Activated B cell treated with CpG ODN at 0.5 μM for 24 hours (primary cell): ENCODE results near the gene MYCL. TPM values are rescaled to one million over a fixed set of nuclear protein-coding genes. Genes with fewer than 3 reads are reported as not detected.

Experiments used
- ATAC-seq: fragments of 200-7000 bp; cut with Tn5 transposase; one replicate; pipeline ENCODE4 v1.10.0; 2021; ENCODE audit warnings: low read depth, mild to moderate bottlenecking, moderate library complexity
- CTCF ChIA-PET: fragments of 350-600 bp; sonication (Branson Sonifier 250); formaldehyde crosslinking; loops from one replicate; lab custom pipeline; 2021; ENCODE audit warnings: antibody characterized with exemption; lab: Charles Lee
- POLR2A ChIA-PET: fragments of 350-600 bp; sonication (Branson Sonifier 250); formaldehyde crosslinking; loops from one replicate; lab custom pipeline; 2021; ENCODE audit warnings: antibody characterized with exemption; lab: Charles Lee
- DNase-seq: peaks from one replicate; pipeline ENCODE4 v3.0.0; 2022
- H3K27ac Mint-ChIP-seq: one replicate; pipeline ENCODE4 v1.8.0; 2020; ENCODE audit warnings: mixed read lengths
- H3K27me3 Mint-ChIP-seq: one replicate; pipeline ENCODE4 v1.8.0; 2021; ENCODE audit warnings: mixed read lengths
- H3K36me3 Mint-ChIP-seq: one replicate; pipeline ENCODE4 v1.8.0; 2021; ENCODE audit warnings: low read depth, mixed read lengths
- H3K4me1 Mint-ChIP-seq: one replicate; pipeline ENCODE4 v1.8.0; 2021; ENCODE audit warnings: mixed read lengths
- H3K4me3 Mint-ChIP-seq: one replicate; pipeline ENCODE4 v1.8.0; 2020; ENCODE audit warnings: mild to moderate bottlenecking, mixed read lengths
- H3K9me3 Mint-ChIP-seq: one replicate; pipeline ENCODE4 v1.8.0; 2020; ENCODE audit warnings: mixed read lengths
- CTCF ChIP-seq: fragments of 200-600 bp; IDR thresholded peaks from one replicate; pipeline ENCODE4 v1.8.0; 2022; ENCODE audit warnings: antibody characterized with exemption, mild to moderate bottlenecking
- intact Hi-C: fragments of 100-400 bp; cut with micrococcal nuclease; formaldehyde crosslinking; loops from one replicate; pipeline ENCODE4 v1.15.1; 2024
- total RNA-seq: library from RNA; stranded (reverse); gene quantifications from 2 replicates; pipeline ENCODE4 v1.2.3, GENCODE V29; 2022

The MYCL gene
- total RNA-seq, 1 donor from 2014 or later = 0.29 TPM

GRCh38 chr1:39866767-39867166 lies 35.0 kb downstream of the MYCL start:
- Mint-ChIP-seq H3K27ac (no peak overlapping the region), H3K36me3 (peaks cover 33% of the 10 kb centered on the region), H3K9me3 (no peaks in the 10 kb centered on the region), H3K27me3 (no peaks in the 10 kb centered on the region), H3K4me3 (no peak overlapping the region), H3K4me1 (peaks cover 5% of the 10 kb centered on the region)
- ATAC-seq = no peak
- intact Hi-C loops = no loop called here
- no peak for TF ChIP-seq CTCF
- ChIA-PET POLR2A (no interaction called here), CTCF (no interaction called here)
- DNase-seq = no peak

GRCh38 chr1:39865762-39866161 lies 36.0 kb downstream of the MYCL start:
- no peaks in the 10 kb centered on the region for H3K9me3 Mint-ChIP-seq
- intact Hi-C loops = no loop called here
- no peaks in the 10 kb centered on the region for H3K27me3 Mint-ChIP-seq
- POLR2A ChIA-PET = interaction anchor here (0.9 kb wide), 1 partner anchor 526 kb away, joined by 7 read pairs; no protein-coding TSS in a partner anchor
- CTCF ChIA-PET = no interaction called here
- H3K27ac Mint-ChIP-seq = no peak overlapping the region
- ATAC-seq (no peak), DNase-seq (no peak)
- no peak for TF ChIP-seq CTCF
- H3K36me3 Mint-ChIP-seq = peaks cover 39% of the 10 kb centered on the region
- peaks cover 2% of the 10 kb centered on the region for H3K4me1 Mint-ChIP-seq
- no peak overlapping the region for H3K4me3 Mint-ChIP-seq

DNA sequence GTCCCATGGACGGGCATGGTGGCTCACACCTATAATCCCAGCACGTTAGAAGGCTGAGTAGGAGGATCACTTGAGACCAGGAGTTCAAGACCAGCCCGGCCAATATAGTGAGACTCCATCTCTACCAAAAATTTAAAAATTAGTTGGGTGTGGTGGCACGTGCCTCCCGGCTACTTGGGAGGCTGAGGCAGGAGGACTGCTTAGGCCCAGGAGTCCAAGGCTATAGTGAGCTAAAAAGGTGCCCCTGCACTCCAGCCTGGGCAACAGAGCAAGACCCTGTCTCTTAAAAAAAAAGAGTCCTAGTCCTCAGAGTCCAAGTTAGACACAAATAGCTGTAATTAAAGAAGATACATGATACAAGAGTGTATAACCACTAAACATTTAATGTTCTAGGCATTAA lies 38.5 kb downstream of the MYCL start:
- Mint-ChIP-seq H3K27ac (no peak overlapping the region), H3K9me3 (no peaks in the 10 kb centered on the region), H3K4me1 (peaks cover 2% of the 10 kb centered on the region), H3K4me3 (no peak overlapping the region), H3K27me3 (no peaks in the 10 kb centered on the region), H3K36me3 (peaks cover 34% of the 10 kb centered on the region)
- ChIA-PET POLR2A (interaction anchor here (0.7 kb wide), 1 partner anchor 276 kb away, joined by 3 read pairs; no protein-coding TSS in a partner anchor), CTCF (interaction anchor here (1.1 kb wide), 1 partner anchor 116 kb away, joined by 3 read pairs; no protein-coding TSS in a partner anchor)
- no peak for TF ChIP-seq CTCF
- no peak for DNase-seq
- intact Hi-C loops = no loop called here
- no peak for ATAC-seq

- no peak for DNase-seq
- ChIA-PET POLR2A (interaction anchor here (0.7 kb wide), 1 partner anchor 395 kb away, joined by 3 read pairs; no protein-coding TSS in a partner anchor), CTCF (no interaction called here)
- Mint-ChIP-seq H3K36me3 (peaks cover 39% of the 10 kb centered on the region), H3K27ac (no peak overlapping the region), H3K27me3 (no peaks in the 10 kb centered on the region), H3K9me3 (no peaks in the 10 kb centered on the region), H3K4me3 (no peak overlapping the region), H3K4me1 (peaks cover 2% of the 10 kb centered on the region)
- no peak for ATAC-seq
- no peak for TF ChIP-seq CTCF
- intact Hi-C loops = no loop called here
Measured at GRCh38 chr1:39861003-39861402, 40.7 kb downstream of the MYCL start.

- Mint-ChIP-seq H3K36me3 (peaks cover 44% of the 10 kb centered on the region), H3K27ac (no peak overlapping the region), H3K4me3 (no peak overlapping the region), H3K9me3 (no peaks in the 10 kb centered on the region), H3K4me1 (peaks cover 2% of the 10 kb centered on the region), H3K27me3 (no peaks in the 10 kb centered on the region)
- TF ChIP-seq CTCF = no peak
- POLR2A ChIA-PET = no interaction called here
- intact Hi-C loops = no loop called here
- no peak for DNase-seq
- CTCF ChIA-PET = no interaction called here
- no peak for ATAC-seq
Measured at GRCh38 chr1:39859859-39860812, 41.6 kb downstream of the MYCL start.
